Activated naive CD4-positive, alpha-beta T cell treated with anti-CD3 and anti-CD28 coated beads, Interleukin-2, amount 10 ng/mL, durations not matched to agents 7 days and 5 days (primary cell): Measurements from ENCODE around the gene OPCML.

Experiments
- CTCF ChIA-PET: fragments of 350-600 bp; sonication (Branson Sonifier 250); formaldehyde crosslinking; loops from one replicate; lab custom pipeline; 2021; ENCODE audit warnings: antibody characterized with exemption; lab: Charles Lee
- DNase-seq: peaks from one replicate; pipeline ENCODE4 v3.0.0-alpha.2; 2020
- H3K27ac Mint-ChIP-seq: one replicate; pipeline ENCODE4 v1.8.0; 2021; ENCODE audit warnings: mild to moderate bottlenecking, moderate library complexity, mixed read lengths
- H3K27me3 Mint-ChIP-seq: one replicate; pipeline ENCODE4 v1.8.0; 2021; ENCODE audit warnings: mild to moderate bottlenecking, mixed read lengths
- H3K36me3 Mint-ChIP-seq: one replicate; pipeline ENCODE4 v1.8.0; 2021; ENCODE audit warnings: mixed read lengths
- H3K4me1 Mint-ChIP-seq: one replicate; pipeline ENCODE4 v1.8.0; 2021; ENCODE audit warnings: mixed read lengths
- H3K4me3 Mint-ChIP-seq: one replicate; pipeline ENCODE4 v1.8.0; 2021; ENCODE audit warnings: mild to moderate bottlenecking, moderate library complexity, mixed read lengths
- H3K9me3 Mint-ChIP-seq: one replicate; pipeline ENCODE4 v1.8.0; 2021; ENCODE audit warnings: mixed read lengths

The OPCML gene

GRCh38 chr11:133388975-133389568, 143.2 kb downstream of the OPCML start:
- H3K27me3 Mint-ChIP-seq, result no peaks in the 10 kb centered on the region
- DNase-seq, result no peak
- no peaks in the 10 kb centered on the region for H3K36me3 Mint-ChIP-seq
- CTCF ChIA-PET, result no interaction called here
- H3K4me1 Mint-ChIP-seq, result no peaks in the 10 kb centered on the region
- H3K27ac Mint-ChIP-seq, result no peak overlapping the region
- H3K4me3 Mint-ChIP-seq, result no peak overlapping the region
- no peaks in the 10 kb centered on the region for H3K9me3 Mint-ChIP-seq

GRCh38 chr11:133388260-133388659, 144.0 kb downstream of the OPCML start:
- no peaks in the 10 kb centered on the region for H3K9me3 Mint-ChIP-seq
- H3K27me3 Mint-ChIP-seq, result no peaks in the 10 kb centered on the region
- H3K4me1 Mint-ChIP-seq, result no peaks in the 10 kb centered on the region
- no peak overlapping the region for H3K4me3 Mint-ChIP-seq
- DNase-seq, result no peak
- CTCF ChIA-PET, result no interaction called here
- H3K27ac Mint-ChIP-seq, result no peak overlapping the region
- H3K36me3 Mint-ChIP-seq, result no peaks in the 10 kb centered on the region

- no peak overlapping the region for H3K4me3 Mint-ChIP-seq
- no peaks in the 10 kb centered on the region for H3K9me3 Mint-ChIP-seq
These were observed 145.4 kb downstream of the OPCML start for GRCh38 chr11:133386852-133387251.

GRCh38 chr11:133386262-133386661, 146.0 kb downstream of the OPCML start:
- CTCF ChIA-PET, result no interaction called here
- Mint-ChIP-seq H3K9me3 (no peaks in the 10 kb centered on the region), H3K27me3 (no peaks in the 10 kb centered on the region), H3K4me1 (no peaks in the 10 kb centered on the region), H3K4me3 (no peak overlapping the region), H3K27ac (no peak overlapping the region), H3K36me3 (no peaks in the 10 kb centered on the region)
- DNase-seq, result no peak

More at GRCh38 chr11:133386852-133387251, 145.4 kb downstream of the OPCML start:
- no peaks in the 10 kb centered on the region for H3K36me3 Mint-ChIP-seq
- CTCF ChIA-PET, result no interaction called here
- no peaks in the 10 kb centered on the region for H3K27me3 Mint-ChIP-seq
- H3K4me1 Mint-ChIP-seq, result no peaks in the 10 kb centered on the region
- no peak for DNase-seq
- no peak overlapping the region for H3K27ac Mint-ChIP-seq

GRCh38 chr11:133385781-133386180, 146.5 kb downstream of the OPCML start:
- H3K27ac Mint-ChIP-seq, result no peak overlapping the region
- H3K4me1 Mint-ChIP-seq, result no peaks in the 10 kb centered on the region
- CTCF ChIA-PET, result no interaction called here
- H3K36me3 Mint-ChIP-seq, result no peaks in the 10 kb centered on the region
- H3K4me3 Mint-ChIP-seq, result no peak overlapping the region
- no peaks in the 10 kb centered on the region for H3K9me3 Mint-ChIP-seq
- no peak for DNase-seq
- H3K27me3 Mint-ChIP-seq, result no peaks in the 10 kb centered on the region

- H3K4me3 Mint-ChIP-seq, result no peak overlapping the region
- H3K27me3 Mint-ChIP-seq, result no peaks in the 10 kb centered on the region
- CTCF ChIA-PET, result no interaction called here
- H3K9me3 Mint-ChIP-seq, result no peaks in the 10 kb centered on the region
- no peak for DNase-seq
- no peak overlapping the region for H3K27ac Mint-ChIP-seq
- no peaks in the 10 kb centered on the region for H3K4me1 Mint-ChIP-seq
- no peaks in the 10 kb centered on the region for H3K36me3 Mint-ChIP-seq
These were observed 147.6 kb downstream of the OPCML start for GRCh38 chr11:133384731-133385130.

- H3K36me3 Mint-ChIP-seq, result no peaks in the 10 kb centered on the region
- H3K27ac Mint-ChIP-seq, result no peak overlapping the region
- CTCF ChIA-PET, result no interaction called here
These were observed 148.6 kb downstream of the OPCML start for GRCh38 chr11:133383689-133384088.

GRCh38 chr11:133383201-133383600, 149.1 kb downstream of the OPCML start:
- no peaks in the 10 kb centered on the region for H3K9me3 Mint-ChIP-seq
- no peak overlapping the region for H3K4me3 Mint-ChIP-seq
- DNase-seq, result no peak
- no peaks in the 10 kb centered on the region for H3K4me1 Mint-ChIP-seq
- H3K27me3 Mint-ChIP-seq, result no peaks in the 10 kb centered on the region
- no peaks in the 10 kb centered on the region for H3K36me3 Mint-ChIP-seq
- CTCF ChIA-PET, result interaction anchor here (0.6 kb wide), 1 partner anchor 8 kb away, joined by 3 read pairs; no protein-coding TSS in a partner anchor
- no peak overlapping the region for H3K27ac Mint-ChIP-seq

More at GRCh38 chr11:133383689-133384088, 148.6 kb downstream of the OPCML start:
- DNase-seq, result no peak
- H3K4me3 Mint-ChIP-seq, result no peak overlapping the region
- no peaks in the 10 kb centered on the region for H3K27me3 Mint-ChIP-seq
- no peaks in the 10 kb centered on the region for H3K4me1 Mint-ChIP-seq
- no peaks in the 10 kb centered on the region for H3K9me3 Mint-ChIP-seq

GRCh38 chr11:133382131-133382812, 150.0 kb downstream of the OPCML start:
- Mint-ChIP-seq H3K4me1 (no peaks in the 10 kb centered on the region), H3K4me3 (no peak overlapping the region), H3K36me3 (no peaks in the 10 kb centered on the region), H3K9me3 (no peaks in the 10 kb centered on the region), H3K27ac (no peak overlapping the region), H3K27me3 (no peaks in the 10 kb centered on the region)
- no peak for DNase-seq
- CTCF ChIA-PET, result interaction anchor here (0.6 kb wide), 1 partner anchor 9 kb away, joined by 3 read pairs; no protein-coding TSS in a partner anchor

- CTCF ChIA-PET, result no interaction called here
These were observed 150.6 kb downstream of the OPCML start for GRCh38 chr11:133381761-133382130.

GRCh38 chr11:133366147-133366546, 166.2 kb downstream of the OPCML start:
- Mint-ChIP-seq H3K9me3 (peaks cover 5% of the 10 kb centered on the region), H3K27me3 (no peaks in the 10 kb centered on the region), H3K4me1 (no peaks in the 10 kb centered on the region), H3K27ac (no peak overlapping the region), H3K36me3 (no peaks in the 10 kb centered on the region), H3K4me3 (no peak overlapping the region)
- CTCF ChIA-PET, result no interaction called here
- DNase-seq, result no peak

More at GRCh38 chr11:133381761-133382130, 150.6 kb downstream of the OPCML start:
- no peak for DNase-seq
- Mint-ChIP-seq H3K27ac (no peak overlapping the region), H3K27me3 (no peaks in the 10 kb centered on the region), H3K4me3 (no peak overlapping the region), H3K36me3 (no peaks in the 10 kb centered on the region), H3K4me1 (no peaks in the 10 kb centered on the region), H3K9me3 (no peaks in the 10 kb centered on the region)

- no peak for DNase-seq
- CTCF ChIA-PET, result no interaction called here
These were observed 169.4 kb downstream of the OPCML start for GRCh38 chr11:133362916-133363315.

GRCh38 chr11:133362156-133362555, 170.1 kb downstream of the OPCML start:
- Mint-ChIP-seq H3K4me3 (no peak overlapping the region), H3K9me3 (peaks cover 13% of the 10 kb centered on the region), H3K27me3 (no peaks in the 10 kb centered on the region), H3K4me1 (no peaks in the 10 kb centered on the region), H3K36me3 (no peaks in the 10 kb centered on the region), H3K27ac (no peak overlapping the region)
- no peak for DNase-seq
- CTCF ChIA-PET, result no interaction called here

More at GRCh38 chr11:133362916-133363315, 169.4 kb downstream of the OPCML start:
- H3K9me3 Mint-ChIP-seq, result peaks cover 13% of the 10 kb centered on the region
- H3K4me3 Mint-ChIP-seq, result no peak overlapping the region
- H3K27me3 Mint-ChIP-seq, result no peaks in the 10 kb centered on the region
- no peaks in the 10 kb centered on the region for H3K4me1 Mint-ChIP-seq
- no peaks in the 10 kb centered on the region for H3K36me3 Mint-ChIP-seq
- H3K27ac Mint-ChIP-seq, result no peak overlapping the region

- CTCF ChIA-PET, result no interaction called here
- no peak overlapping the region for H3K4me3 Mint-ChIP-seq
- H3K27ac Mint-ChIP-seq, result no peak overlapping the region
- no peak for DNase-seq
- H3K36me3 Mint-ChIP-seq, result no peaks in the 10 kb centered on the region
- H3K4me1 Mint-ChIP-seq, result no peaks in the 10 kb centered on the region
- H3K27me3 Mint-ChIP-seq, result no peaks in the 10 kb centered on the region
- H3K9me3 Mint-ChIP-seq, result peaks cover 13% of the 10 kb centered on the region
These were observed 170.7 kb downstream of the OPCML start for GRCh38 chr11:133361689-133361994.
